ENCODE results near the gene HADHA.

Gene HADHA

GRCh38 chr2:26184555-26185303 is 59.7 kb downstream of the HADHA start:
- in situ Hi-C loops (cut with MboI; ENCODE audit: low sequenced_read_pairs, unreplicated experiment), result no loop called here
- TF ChIP-seq CTCF (IDR thresholded peaks at IDR 0.05; ENCODE audit: borderline replicate concordance, control extremely low read depth, extremely low read depth, insufficient read depth, missing control alignments), result peak; percentile 92
- peak; percentile 93 for DNase-seq (ENCODE audit: low spot score)

- in situ Hi-C loops (cut with MboI; ENCODE audit: low sequenced_read_pairs, unreplicated experiment), result no loop called here
- no peak for TF ChIP-seq CTCF (IDR thresholded peaks at IDR 0.05; ENCODE audit: borderline replicate concordance, control extremely low read depth, extremely low read depth, insufficient read depth, missing control alignments)
- no peak for DNase-seq (ENCODE audit: low spot score)
These were observed 60.3 kb downstream of the HADHA start for GRCh38 chr2:26184121-26184520.

DNA sequence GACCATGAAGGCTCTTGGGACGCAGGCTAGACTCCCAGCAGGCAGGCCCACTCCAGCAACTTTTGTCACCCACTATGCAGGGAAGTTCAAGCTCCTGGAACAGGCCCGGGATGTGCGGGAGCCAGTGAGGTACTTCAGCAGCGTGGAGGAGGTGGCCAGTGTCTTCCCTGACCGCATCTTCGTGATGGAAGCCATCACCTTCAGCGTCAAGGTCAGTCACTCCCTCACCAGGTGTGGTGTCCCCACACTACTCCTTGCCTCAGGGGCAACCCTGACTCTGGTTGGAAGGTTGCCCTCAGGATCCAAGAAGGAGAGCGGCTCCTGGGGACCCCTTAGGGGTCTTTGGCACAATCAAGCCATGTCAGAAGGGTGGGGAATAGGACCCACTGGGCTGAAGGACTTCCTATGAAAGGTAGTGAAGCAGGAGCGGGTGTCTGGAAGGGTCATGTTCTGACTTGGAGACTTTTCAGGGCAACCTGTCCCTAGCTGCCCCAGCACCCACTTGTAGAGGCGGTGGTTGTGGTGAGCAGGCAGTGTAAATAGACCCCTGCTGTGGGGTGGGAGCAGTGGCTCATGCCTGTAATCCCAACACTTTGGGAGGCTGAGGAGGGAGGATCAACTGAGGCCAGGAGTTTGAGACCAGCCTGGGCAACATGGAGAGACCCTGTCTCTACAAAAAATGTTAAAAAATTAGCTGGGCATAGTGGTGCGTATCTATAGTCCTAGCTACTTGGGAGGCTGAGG is 61.4 kb downstream of the HADHA start:
- no peak for DNase-seq (ENCODE audit: low spot score)
- in situ Hi-C loops (cut with MboI; ENCODE audit: low sequenced_read_pairs, unreplicated experiment), result no loop called here
- no peak for TF ChIP-seq CTCF (IDR thresholded peaks at IDR 0.05; ENCODE audit: borderline replicate concordance, control extremely low read depth, extremely low read depth, insufficient read depth, missing control alignments)

DNA sequence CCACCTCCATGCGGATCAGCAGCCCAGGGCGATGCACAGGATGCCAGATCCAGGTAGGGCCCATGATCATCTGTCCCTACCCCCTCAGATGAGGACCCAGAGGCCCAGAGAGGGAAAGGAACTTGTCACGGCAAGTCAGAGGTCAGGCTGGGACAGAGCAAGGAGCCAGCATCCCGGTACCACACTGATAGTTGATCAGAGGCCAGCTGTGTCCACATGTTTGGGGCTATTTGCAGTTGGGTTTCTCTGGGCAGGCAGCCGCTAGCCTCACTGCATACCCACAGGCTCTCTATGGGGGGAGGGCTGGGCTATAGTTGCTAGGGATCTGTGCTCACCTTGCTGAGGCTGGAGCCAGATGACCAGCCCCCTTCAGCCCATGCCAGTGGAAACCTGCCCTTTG is 62.0 kb downstream of the HADHA start:
- in situ Hi-C loops (cut with MboI; ENCODE audit: low sequenced_read_pairs, unreplicated experiment), result no loop called here
- no peak for DNase-seq (ENCODE audit: low spot score)

DNA sequence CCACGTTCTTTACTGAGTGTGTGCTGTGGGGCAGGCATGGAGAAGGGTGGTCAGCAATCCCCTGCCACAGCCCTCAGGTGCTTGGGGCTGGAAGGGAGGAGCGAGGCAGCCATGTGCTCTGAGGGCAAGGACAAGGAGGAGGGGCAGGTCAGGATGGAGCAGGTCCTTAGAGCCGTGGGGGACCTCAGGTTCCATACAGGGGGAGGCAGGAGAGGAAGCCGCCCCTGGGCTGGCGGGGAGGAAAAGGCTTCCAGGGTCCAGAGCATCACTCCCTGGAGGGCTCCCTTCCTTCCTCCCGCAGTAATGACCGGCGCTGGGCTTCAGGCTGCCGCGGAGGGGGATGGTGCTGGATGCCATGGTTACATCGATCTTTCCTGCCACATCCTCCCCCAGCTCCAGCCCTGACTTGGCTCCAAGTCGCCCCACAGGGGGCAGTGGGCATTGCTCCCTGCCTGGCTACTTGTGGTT is 65.0 kb downstream of the HADHA start:
- no peak for DNase-seq (ENCODE audit: low spot score)
- TF ChIP-seq CTCF (IDR thresholded peaks at IDR 0.05; ENCODE audit: borderline replicate concordance, control extremely low read depth, extremely low read depth, insufficient read depth, missing control alignments), result no peak
- in situ Hi-C loops (cut with MboI; ENCODE audit: low sequenced_read_pairs, unreplicated experiment), result no loop called here

More for the DNA sequence above, 62.0 kb downstream of the HADHA start:
- TF ChIP-seq CTCF (IDR thresholded peaks at IDR 0.05; ENCODE audit: borderline replicate concordance, control extremely low read depth, extremely low read depth, insufficient read depth, missing control alignments), result no peak

DNA sequence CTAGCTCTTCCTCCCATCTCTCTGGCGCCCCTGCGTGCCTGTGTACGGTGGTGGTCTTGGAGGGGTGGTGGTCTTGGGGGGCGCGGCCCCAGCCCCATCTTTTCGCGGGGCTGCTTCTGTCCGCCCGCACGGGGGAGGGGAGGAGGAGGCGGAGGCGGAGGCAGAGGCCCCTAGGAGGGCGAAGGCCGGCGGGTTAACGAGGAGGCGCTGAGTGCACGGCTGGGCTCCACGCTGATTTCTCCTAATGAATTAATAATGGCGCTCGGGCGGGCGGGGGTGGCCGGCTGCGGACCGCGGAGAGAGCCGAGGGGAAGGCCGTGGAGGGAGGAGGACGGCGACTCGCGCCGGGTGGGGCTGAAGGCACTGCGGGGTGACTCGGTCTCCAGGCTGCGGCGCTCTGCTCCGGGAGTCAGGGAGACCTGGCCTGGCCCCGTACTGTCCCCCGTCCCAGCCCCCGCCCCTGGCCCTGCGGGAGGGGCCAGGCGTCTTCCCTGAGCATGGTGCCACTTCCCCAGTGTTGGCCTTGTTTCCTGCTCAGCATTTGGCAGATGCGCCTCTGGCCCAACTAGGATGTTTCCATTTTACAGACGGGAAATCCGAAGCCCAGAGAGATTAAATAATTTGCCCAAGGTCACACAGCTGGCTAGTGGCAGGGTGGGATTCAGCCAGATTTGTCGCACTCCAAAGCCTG is 65.5 kb downstream of the HADHA start:
- DNase-seq (ENCODE audit: low spot score), result no peak
- peak; percentile 9 for TF ChIP-seq CTCF (IDR thresholded peaks at IDR 0.05; ENCODE audit: borderline replicate concordance, control extremely low read depth, extremely low read depth, insufficient read depth, missing control alignments)
- in situ Hi-C loops (cut with MboI; ENCODE audit: low sequenced_read_pairs, unreplicated experiment), result no loop called here
